GM18909 (cell line): ENCODE measurements around the gene TSHZ3.

Source experiments
- ATAC-seq: cut with Tn5 transposase; IDR thresholded peaks from one replicate; pipeline ENCODE4 v1.9.1; 2021; ENCODE audit warnings: mild to moderate bottlenecking; ENCODE audit not compliant: unreplicated experiment, poor library complexity

TSHZ3 gene

DNA sequence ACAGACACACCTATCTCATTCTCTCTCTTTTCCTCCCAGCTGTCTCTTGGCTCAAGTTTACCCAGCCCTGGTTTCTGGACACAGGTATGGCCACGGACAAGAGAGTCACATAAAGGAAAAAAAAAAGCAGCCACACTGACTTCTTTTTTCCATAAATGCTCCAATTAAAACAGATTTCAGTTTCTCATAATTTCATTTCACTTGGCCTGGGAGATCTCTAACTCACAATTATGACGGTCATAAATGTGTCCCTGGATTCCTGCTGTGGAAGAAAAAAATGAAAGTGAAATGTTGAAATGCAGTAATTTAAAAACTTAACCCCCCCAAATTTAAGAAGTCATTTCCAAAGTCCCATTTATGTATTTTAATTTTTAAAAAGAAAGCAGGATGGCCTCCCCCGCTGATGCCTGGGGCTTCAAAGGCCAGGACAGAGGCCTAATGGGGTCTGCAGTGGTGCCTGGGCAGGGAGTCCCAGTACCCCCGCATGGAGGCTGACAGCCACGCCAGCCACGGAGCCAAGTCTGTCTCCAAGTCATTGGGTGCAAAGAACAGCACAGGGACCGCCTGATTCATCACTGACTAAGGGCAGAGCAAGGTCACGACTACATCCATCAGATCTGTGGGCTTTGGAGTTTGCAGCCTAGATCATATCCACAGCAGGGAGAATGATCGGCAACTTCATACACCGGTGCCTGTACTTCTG, 79.7 kb downstream of the TSHZ3 start:
- no peak for ATAC-seq

DNA sequence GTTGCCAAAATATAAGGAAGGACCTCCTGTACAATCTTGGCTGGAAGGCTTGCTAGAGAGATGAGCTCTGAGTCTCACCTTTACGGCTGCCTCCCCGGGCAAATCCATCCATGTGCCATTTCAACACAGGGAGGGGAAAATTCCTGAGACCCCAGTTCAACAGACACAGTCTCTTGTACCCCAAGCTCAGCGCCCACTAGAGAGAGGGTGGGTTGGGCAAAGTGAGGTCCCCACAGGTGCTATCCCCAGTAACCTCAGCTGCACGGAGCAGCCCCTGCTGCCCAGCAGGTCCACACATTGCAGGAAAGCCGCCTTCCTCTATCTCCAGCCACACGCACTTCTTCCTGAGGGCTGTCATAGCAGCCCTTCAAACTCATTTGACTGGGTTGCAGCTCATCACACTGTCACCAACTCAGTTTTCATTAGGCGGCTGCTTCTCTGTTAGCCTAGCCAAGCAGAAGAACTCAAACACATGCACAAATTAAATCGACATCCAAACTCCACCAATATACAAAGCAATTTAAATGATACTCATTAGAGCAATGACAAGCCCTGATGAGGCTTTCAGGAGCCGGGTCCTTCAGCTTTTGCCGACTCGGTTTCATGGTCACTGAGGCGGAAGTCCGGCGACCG, 80.4 kb downstream of the TSHZ3 start:
- no peak for ATAC-seq

DNA sequence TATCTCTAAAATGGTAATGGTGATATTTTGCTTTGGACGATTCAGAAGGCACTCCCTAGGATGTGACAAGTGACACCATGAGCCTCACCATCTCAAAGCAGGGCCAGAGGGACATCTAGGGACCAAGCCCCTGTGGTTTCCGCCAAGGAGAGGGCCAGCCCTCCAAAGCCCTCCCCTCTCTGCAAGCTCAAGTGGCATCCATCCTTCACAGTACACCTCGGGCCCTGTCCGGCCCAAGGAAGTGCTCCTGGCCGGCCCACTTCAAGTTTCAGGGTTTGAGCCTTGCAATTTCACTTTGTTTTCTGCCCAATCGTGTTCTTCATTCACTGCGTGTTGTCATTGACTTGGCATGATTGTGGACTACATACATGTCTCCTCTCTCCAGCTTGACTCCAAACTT, 82.5 kb downstream of the TSHZ3 start:
- no peak for ATAC-seq

- ATAC-seq = no peak
Observed at GRCh38 chr19:31266196-31266595, 83.0 kb downstream of the TSHZ3 start.

DNA sequence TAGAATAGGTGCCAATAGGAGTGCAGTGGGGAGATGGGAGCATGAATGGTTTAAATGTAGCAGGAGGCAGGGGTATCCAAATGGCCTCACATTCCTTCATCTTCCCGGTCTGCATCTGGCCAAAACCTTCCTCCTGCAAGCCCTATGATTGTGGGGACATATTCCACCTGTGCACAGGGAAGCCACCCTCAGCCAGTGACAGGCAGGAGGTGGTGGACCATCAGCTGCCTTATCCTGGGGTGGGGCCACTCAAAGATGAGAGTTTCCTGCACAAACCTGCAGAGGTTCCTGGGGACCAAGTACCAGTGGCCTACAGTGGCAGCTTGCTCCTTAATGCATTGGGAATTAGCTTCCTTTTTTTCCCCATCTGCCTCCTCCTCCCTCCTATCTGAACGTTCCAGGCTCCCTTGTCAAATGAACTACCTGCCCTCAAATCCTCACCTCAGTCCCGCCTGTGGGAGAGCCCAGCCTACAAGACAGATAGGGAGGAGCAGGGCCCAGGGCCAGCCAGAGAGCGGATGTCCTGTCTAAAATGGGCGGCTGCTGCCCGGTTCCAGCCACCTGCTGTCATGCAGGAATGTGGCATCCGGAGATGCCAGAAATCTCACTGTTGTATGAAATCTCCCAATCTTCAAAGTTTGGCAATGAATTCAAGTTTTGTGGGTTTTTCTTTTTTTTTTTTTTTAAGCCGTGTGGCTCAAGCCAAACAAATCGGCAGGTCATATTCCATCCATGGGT, 85.0 kb downstream of the TSHZ3 start:
- no peak for ATAC-seq

DNA sequence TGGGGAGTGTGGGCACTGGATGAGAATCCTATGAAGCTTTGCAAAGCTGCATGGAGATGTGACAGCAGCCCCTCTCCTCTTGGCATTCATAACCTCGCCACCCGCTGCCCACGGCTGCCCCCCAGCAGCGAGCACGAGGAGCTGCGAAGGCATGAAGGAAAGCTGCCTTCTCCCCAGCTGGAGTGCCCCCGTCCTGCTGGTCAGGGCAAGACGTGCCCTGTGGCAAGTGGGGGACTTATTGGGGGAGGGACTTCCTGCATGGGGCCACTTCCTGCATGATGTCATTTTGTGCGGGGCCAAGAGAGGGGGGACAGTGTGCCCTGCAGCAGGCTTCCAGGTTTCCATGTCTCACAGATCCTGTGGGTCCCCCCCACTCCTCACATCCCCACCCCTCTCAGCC, 85.9 kb downstream of the TSHZ3 start:
- no peak for ATAC-seq

DNA sequence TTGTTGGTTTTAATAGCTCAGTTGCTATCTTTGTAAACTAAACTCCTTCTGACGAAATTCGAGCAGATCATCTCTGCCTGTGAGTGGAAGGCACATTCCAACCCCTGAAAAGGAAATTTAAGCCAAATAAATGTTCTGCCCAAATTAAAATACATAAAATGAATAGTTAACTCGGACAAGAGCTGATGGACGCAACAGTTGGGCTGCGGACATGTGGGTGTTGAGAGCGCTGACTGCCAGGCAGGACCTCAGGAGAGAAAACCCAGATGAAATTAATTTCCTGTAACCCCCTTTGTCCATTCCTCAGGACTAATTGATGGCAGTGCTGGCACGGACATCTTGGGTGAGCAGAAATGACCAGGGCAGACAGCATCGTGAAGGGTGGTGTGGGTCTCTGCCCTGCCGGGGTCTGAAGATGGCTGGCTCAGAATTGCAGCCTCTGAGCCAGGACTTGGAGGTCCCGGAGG, 86.5 kb downstream of the TSHZ3 start:
- no peak for ATAC-seq

- ATAC-seq = no peak
Observed at GRCh38 chr19:31261603-31262212, 87.5 kb downstream of the TSHZ3 start.

DNA sequence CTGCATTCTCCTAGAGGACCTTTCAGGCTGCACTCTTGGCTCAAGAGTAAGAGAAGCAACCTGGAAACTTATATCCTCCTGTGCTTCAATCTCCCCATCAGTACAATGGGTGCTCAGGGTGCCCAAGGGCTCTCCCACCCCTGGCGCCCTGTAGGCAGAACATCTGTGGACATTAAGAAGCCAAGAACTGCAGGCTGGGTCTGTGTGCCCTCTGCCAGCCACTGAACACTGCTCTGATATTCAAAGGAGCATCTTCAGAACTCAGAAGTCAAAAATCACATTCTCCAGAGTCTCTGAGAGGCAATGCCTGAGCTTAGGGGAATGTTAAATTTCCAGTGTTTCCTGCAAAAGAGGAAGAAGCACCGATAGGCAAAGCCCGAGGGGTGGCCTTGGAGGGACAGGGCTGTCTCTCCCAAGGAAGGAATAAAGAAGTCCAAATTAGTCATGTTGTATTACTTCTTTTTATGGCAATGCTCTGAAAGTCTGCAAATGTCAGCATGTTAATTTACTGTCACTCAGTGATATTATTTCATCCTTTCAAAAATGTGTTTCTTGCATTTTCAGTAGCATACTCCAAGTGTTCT, 88.1 kb downstream of the TSHZ3 start:
- ATAC-seq = no peak

GRCh38 chr19:31260171-31260933, 88.9 kb downstream of the TSHZ3 start:
- ATAC-seq = no peak

DNA sequence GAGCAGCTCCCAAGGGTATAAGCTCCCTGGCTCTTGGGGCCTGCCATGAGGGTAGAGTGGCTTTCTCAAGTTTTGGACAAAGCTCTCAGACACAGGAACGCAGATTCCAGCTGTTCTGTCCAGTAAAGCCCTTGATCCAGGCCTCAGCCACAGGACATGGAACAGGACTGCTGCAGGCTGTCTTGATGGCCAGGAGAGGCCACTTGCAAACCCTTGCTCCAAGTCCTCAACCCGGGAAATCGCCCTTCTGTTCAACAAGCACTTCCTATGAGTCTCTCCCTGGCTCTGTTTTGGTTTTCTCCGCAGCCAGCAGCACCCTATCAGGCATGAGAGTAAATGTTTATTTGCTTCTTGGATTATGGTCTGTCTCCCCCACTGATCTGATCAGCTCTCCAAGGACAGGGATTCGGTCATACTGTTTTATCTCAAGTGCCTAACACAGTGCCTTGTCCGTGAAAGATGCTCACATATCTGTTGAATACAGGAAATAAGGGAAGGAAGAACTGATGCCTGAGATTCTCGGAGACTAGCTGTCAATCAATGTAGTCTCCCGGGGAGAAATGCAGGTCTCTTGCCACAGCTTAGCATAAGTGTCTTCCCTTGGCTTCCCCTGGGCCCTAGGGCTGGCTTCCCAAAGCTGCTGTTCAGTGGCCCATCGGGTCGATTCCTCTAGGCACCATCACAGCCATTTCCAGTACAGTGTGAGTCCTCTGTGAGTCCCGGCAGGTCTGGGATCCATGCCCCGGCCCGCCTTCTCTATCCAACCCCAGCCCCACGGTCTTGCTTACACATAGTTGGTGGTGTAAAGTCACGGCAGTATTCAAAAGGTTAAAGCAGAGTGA, 90.8 kb downstream of the TSHZ3 start:
- no peak for ATAC-seq

- ATAC-seq = no peak
Observed at GRCh38 chr19:31257426-31258130, 91.7 kb downstream of the TSHZ3 start.

DNA sequence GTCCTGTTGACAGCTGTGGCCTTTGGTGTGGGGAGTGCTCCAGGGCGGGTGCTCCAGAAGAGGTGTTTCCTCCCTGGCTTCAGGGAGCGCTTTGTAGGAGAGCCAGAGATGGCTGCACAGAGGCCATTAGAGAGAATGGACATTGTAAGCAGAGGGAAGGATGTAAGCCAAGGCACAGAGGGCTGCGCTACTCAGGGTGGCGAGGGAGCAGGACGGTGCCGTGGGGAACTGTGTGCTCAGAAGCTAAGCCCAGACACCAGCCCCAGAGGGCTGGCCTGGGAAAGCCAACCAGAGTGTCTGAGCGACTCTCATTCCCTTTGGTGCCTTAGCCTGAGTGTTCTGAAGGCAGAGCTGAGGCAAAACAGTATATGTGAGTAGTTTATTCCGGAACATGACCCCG, 92.2 kb downstream of the TSHZ3 start:
- no peak for ATAC-seq

DNA sequence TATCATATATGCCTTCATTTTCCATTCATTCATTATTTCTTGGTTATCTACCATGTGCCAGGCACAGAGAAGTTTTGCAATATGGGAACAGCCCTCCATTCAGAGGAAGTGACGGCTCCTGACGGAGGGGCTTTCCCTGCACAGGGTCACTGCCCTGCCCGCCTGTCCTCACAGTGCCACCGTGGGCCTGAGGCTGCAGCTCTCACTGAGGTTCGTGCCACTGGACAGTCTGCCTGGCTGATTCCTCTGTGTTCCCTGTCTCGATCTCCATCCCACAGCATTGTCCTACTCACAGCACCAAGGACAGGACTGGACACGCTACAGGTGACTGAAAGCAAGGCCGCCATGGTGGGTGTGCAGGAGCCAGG, 92.7 kb downstream of the TSHZ3 start:
- ATAC-seq = no peak

DNA sequence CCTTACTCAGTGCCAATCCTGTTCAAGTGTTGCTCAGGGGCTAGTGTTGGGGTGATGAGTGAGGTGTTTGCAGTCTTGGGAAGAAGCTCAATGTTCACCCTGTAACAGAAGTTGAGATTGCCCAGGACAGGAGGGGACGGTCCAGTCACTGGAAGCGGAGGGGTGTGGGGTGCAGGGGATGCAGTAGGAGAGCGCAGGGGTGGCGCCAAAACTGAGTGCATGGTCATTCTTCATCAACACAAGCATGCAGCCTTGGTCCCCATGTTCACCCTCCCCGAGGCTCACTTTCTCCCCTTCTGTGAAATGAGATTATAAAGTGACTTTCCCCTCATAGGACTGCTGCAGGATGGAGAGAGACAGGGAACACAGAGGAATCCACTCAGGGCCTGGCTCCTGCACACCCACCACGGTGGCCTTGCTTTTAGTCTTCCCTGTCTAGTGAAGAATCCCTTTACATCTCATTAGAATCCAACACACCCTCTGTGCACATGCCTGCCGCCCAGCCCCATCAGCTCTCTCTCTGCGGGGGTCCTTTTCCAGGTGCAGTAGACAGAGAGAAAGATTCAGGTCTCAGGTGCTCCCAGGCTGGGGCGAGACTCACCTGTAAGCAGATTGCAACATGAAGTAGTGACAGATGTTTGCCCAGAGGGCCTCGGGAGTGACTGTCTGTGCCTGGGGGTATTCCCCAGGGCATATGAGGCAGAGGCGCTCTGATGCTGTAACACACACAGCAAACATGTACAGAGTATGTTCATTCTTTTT, 93.2 kb downstream of the TSHZ3 start:
- ATAC-seq = no peak

DNA sequence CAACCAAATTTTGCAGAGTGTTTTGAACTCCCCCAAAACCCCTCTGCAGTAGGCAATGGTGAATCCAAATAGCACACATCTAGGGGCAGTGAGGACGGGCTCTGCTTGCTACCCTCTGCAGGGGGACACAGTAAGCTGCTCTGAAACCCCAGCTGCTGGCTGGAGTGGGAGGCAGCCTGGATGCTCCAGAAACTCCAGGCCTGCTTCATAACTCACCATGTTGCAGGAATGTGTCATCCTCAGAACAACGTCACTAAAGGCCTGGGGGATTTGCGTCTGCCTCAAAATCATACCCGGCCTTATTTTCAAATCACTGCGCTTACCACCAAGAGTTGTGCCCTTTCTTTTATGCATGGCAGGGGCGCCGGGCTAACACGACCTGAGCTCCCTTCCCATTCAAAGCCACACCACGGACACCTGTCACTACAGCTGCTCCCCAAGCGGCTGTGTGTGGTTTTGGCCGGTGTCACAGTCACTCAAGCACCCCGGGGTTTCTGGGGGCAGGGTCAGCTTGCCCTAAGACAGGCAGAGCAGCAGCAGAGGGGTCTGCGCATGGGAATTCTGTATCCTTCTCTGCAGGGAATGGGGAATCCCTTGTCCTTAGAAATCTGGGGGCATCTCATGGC, 93.9 kb downstream of the TSHZ3 start:
- ATAC-seq = no peak

DNA sequence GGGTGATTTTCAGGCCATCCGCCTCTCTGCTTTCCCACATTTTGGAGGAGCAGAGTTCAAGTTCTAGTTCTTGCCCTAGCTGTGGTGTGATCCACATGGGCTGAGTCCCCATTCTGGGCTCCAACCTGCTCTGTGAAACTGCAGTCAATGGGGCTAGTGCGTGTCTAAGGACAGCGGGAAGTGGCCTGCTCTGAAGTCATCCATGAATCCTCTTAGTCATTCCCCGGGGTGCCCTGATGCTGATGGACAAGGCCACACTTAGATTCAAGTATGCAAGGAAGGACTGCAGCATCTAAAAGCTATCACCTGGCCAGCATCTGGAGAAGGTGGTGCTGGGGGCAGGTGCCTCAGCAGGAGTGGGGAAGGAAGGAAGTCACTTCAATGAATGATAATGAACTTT, 94.6 kb downstream of the TSHZ3 start:
- no peak for ATAC-seq
